NCI-H69 (cell line): ENCODE results near the gene PODN.

ENCODE experiments used
- DNase-seq: peaks from one replicate; lab custom pipeline; 2025; lab: John Stamatoyannopoulos, UW

The PODN gene

DNA sequence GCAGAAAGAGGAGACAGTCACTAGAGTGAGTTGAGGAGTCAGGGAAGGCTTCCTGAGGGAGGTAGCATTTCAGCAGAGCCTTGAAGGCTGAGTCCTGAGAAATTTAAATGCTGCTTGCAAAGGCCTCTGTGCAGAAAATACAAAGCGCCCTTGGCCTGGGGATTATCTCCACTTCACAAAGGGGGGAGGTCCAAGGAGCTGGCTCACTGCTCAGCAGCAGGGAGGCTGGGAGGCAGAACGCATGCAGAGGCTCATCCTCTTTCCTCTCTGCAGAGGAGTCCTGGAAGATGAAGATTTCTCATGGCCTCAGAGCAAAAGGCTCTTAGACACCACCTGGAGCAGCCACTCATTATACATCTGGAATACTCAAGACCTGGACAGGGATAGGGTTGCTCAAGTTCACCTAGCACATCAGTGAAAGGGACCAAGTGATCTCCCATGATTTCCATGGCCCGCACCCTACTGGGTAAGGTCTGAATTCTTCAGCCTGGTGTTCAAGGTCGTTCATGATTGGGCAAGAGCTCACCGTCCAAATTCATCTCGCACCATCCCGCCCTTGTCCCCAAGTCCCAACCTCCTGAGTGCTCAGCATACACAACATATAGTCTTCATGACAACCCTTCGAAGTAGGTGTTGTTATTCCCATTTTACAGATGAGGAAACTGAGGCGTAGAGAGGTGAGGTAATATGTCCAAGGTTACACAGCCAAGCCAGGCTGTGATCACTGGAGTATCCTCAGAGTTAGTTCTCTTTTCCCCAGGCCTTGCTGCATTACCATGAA is 71.4 kb downstream of the PODN start:
- no peak for DNase-seq

DNA sequence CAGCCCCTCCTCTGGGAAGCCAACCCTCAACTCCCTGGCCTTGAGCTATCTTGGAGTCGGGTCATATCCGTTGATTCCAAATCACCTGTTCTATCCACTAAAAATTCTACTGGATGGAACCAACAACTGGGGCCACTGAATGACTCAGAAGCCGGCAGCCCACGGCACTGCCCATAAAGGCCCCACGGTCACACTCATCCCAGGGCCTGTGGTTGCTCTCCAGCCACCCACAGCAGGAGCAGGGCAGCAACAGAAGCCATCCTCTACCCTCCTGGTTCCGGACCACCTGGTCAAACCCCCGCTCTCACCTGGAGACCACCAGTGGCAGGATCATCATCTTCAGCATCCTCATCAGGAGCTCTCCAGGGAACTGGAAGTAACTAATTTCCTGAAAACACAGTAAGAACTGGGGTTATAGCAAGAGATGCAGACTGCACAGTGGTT is 72.1 kb downstream of the PODN start:
- no peak for DNase-seq
